ENCODE measurements around the gene LRRC19.

LRRC19 gene, protein sequence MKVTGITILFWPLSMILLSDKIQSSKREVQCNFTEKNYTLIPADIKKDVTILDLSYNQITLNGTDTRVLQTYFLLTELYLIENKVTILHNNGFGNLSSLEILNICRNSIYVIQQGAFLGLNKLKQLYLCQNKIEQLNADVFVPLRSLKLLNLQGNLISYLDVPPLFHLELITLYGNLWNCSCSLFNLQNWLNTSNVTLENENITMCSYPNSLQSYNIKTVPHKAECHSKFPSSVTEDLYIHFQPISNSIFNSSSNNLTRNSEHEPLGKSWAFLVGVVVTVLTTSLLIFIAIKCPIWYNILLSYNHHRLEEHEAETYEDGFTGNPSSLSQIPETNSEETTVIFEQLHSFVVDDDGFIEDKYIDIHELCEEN

GRCh38 chr9:27005491-27005890, at the start of gene LRRC19:
Gene LRRC19 (minus strand): TSS chr9:27005672. CDS start chr9:26999694, 5,978 bp downstream.
- no peak for DNase-seq

GRCh38 chr9:27054841-27055240, 49.4 kb upstream of the LRRC19 start:
- no peak for DNase-seq

DNA sequence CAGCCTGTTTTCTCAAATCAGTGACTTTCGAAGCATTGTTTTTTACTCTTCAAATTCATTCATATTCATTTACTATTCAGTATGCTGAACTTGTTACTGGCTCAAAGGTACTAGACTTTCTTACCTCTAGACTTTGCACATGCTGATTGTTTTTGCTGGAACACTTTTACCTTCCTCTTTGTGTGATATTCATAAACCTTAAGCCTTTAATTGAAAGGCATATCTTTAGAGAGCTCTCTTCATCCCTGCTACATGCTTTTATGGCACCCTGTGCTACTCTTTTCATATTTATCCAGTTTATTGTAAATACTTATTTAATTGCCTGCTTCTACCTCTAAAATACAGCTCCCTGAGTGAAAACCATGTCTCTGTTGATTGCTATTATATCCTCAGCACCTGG, 48.7 kb upstream of the LRRC19 start:
- no peak for DNase-seq

DNA sequence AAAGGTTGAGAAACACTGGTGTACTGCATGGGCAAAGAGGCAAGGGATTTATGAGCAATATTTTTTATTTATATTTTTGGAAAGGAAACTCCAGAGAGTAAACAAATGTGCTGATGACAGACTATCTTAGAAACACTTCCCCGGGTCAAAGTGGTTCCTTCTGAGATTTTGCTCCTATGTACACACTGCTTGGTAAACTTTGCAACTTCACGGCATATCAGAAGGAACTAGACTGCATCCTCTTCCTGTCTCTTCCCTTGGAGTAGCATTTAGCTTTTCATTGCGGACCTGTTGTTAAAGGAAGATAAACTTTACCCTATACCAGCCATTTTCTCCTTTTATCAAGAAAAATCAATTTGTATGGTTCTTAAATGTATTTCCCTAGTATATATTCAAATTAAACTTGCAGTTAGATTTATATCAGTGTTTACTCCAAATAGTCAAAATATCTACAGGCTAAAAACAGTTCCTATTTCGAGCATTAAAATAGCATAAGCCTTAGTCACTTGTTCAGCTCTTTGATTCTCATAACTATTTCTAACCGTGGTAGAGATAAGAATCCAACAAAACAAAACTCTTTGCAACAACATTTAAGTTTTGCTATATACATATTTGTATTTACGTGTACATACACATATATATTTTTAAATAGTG, 48.0 kb upstream of the LRRC19 start:
- no peak for DNase-seq

DNA sequence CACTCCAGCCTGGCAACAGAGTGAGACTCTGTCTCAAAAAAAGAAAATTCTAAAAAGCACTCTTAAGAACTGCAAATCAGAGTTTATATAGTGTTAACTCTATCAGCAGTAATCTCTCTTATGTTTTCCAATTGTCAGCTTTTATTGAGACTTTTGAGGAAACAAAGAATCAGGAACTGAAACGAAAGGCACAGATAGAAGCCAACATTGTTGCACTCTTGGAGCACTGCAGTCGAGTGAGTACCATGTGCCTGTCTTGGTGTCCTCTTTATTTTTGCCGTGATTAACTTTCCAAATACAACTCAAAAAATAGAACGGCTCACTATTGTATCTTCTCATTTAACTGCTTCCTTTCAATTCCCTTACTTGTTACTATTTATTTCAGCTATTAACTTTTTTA, 41.7 kb upstream of the LRRC19 start:
- DNase-seq, result no peak

DNA sequence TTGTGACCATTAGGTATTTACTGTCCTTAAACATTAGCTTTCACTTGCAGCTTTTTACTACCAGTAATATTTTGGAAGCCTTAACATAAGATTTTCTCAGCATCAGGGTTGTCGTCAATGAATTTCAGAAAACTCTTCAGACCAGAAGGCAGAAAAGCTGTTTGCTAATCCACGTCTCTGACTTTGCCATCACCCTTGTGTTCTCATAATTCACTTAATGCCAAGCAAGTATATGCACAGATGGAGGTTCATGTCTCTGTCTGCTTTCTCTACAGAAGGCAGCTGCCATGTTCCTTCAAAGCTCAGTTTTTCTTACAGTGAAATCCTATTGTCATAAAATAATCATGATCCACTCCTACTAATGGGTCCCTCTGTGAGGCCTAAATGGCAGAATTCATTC, 37.7 kb upstream of the LRRC19 start:
- DNase-seq, result no peak

DNA sequence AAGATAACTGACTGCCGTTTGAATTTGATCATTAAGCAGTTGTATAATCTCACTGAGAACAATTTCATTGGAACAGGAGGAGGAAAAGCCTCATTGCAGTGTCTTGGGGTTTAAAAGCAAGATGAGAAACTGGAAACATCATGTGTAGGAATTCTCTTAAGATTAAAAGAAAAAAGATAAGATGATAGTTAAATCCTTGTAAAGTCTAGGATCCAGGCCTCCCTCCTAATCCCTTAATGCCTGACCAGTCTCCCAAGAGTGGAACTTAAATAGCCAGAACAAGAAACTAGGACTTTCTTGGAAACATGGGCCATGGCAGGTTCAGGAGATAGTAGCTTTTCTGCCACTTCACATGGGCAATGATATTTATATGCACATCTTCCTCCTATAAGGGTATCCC, 37.0 kb upstream of the LRRC19 start:
- DNase-seq, result no peak

- no peak for DNase-seq
Observed at GRCh38 chr9:27041746-27042145, 36.3 kb upstream of the LRRC19 start.

DNA sequence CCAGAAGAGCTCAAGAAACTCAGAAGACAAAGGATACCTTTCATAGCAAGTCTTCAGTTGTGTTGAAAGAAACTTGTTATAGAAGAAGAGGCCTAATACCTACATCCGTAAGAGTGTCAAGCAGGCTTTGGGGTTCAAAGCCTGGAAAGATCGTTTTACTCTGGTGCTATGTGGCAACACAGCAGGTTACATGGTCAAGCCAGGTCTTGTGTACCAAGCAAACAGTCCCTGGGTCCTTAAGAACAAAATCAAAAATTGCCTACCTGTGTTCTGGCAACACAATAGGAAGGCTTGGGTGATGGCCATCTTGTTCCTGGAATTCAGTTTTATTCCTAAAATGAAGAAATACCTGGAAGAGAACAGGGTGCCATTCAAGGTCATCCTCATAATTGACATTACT, 32.0 kb upstream of the LRRC19 start:
- DNase-seq, result no peak

DNA sequence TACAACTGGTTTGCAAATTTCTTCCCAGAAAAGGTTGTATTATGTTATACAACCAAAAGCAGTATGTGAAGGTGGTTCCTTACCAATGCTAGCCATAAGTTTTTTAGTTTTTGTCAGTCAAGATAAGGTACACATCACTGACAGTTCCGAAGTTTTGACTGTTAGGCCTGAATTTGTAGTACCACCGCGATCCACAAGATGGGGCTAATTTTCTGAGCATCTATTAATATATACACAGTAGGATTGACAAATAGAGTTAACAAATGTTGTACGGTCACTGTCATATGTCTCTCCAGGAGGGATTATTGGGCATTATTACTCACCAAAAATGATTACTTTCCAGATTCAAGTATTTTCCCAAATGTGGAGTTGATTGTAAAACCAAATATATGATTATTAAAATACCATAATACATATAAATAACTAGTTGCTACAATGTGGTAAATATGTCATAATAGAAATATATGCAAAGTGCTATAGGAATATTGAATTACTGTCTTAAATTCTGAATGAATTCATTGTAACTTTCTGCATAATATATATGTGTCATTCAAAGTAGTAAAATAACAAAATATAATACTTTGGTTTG, 28.4 kb upstream of the LRRC19 start:
- DNase-seq, result peak; percentile 57

GRCh38 chr9:27029186-27029585, 23.7 kb upstream of the LRRC19 start:
- no peak for DNase-seq

- DNase-seq, result no peak
Observed at GRCh38 chr9:27022920-27023319, 17.4 kb upstream of the LRRC19 start.

- no peak for DNase-seq
Observed at GRCh38 chr9:27019589-27019988, 14.1 kb upstream of the LRRC19 start.

DNA sequence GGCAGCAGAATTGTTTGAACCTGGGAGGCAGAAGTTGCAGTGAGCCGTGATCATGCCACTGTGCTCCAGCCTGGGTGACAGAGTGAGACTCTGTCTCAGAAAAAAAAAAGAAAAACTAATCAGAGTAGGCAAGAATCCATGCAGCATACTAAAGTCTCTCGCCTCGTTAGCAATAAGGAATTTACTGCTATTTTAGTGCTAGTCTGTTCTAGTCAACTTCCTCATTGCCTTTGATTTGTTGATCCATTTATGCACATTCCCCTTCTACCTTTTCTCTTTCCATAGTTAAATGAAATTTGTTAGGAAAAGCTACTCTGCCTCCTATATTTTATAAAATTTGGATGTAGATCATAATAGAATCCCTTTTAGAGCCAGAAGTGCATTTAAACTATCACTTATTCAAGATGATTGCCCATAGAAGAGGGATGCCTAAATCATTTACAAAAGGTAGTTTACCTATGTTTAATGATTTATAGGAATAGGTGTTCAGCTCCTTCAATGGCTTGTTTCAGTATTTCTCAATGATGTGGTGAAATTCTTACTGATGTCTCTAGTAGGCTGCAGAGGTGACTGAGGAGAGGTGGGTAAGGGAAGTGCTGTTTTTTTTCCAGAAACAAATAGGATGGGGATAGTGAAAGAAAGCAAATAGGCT, 1.9 kb downstream of the LRRC19 start:
- no peak for DNase-seq

GRCh38 chr9:26995810-26996209, 9.7 kb downstream of the LRRC19 start:
- no peak for DNase-seq

DNA sequence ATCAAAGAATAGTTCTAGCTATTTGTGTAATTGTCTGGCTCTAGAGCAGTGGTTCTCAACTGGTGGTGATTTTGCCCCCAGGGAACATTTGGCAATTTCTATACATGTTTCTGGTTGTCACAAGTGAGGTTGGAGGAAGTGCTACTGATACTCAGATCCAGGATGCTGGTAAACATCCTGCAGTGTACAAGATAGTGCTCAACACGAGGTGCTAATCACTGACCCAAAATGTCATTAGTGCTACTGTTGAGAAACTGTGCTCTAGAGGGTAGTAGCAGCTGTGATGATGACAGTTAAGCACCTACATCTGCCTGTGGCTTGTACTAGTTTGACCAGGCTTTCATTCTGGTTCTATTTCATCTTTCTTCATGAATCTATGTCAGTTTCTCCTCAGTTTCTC, 22.1 kb downstream of the LRRC19 start:
- DNase-seq, result no peak

DNA sequence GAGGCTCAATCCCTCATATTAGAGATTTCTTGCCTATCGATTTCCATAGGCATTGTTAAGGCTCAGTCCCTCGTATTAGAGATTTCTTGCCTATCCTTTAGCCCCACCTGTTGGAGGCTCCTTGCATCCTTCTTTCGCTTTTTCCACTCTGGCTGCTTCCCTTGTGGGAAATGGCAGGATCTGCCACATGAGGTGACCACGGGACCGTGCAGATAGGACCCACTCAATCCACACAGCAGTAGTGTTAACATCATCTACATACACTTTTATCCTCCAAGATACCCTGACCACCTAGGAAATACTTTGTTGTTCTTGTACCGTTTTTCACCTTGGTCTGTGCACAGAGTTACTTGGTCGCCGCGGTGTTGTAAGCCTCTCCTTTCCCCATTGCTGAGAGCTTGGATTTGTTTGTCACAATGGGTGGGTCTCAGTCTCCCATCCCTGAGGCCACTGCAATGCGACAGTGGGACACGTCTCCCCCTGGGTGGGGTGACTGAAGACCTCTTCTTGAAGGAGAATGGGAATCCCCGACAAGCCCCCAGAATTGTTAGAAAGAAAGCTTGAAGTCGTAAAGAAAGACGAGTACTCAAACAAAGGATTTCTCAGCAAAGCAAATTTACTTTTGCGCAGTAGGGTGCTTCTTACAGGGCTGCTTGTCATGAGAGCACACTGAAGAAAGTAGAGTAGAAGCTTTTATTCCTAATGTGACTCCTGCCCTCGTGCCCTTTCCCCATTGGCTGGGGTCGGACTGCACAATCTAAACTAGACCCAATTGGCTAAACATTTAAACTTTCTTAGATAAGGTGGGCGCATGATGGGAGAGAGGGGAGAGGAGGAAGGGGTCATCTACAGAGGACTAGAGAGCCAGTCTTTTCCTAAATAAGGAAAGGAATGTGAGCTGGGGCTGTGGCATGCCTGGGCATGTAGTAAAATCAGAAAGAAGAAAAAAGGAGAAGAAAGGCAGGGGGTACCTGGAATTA, 29.5 kb downstream of the LRRC19 start:
- no peak for DNase-seq

- DNase-seq, result no peak
Observed at GRCh38 chr9:26974927-26975326, 30.5 kb downstream of the LRRC19 start.

GRCh38 chr9:26973989-26974388, 31.5 kb downstream of the LRRC19 start:
- no peak for DNase-seq

GRCh38 chr9:26971721-26972120, 33.8 kb downstream of the LRRC19 start:
- no peak for DNase-seq

DNA sequence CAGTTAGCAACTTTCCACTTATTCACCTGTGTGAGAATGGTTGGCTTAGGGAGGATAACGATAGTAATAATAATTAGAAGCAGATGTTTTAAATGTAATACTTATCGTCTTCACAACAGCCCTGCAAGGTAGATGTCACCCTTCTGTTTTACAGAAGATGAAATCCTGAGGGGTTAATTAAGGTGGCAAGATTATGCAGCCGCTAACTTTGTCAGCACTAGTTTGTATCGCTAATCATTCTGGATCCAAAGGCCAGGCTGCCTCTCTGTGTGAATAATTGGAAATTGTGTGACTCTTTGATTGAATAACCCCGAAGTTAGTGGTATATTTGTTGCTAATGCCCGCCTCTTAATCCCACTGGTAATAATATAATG, 48.6 kb downstream of the LRRC19 start:
- DNase-seq, result no peak
